ENCODE data around the gene RAD52. TPM values are rescaled to one million over a fixed set of nuclear protein-coding genes. Genes with fewer than 3 reads are reported as not detected.

The RAD52 gene
- total RNA-seq, 1 experiment from 2014 or later: 53.9 TPM

GRCh38 chr12:981961-982360 is 32.5 kb upstream of the RAD52 start:
- no peak overlapping the region for H3K4me3 ChIP-seq (ENCODE audit: low read depth, low read length)
- no peaks in the 10 kb centered on the region for H3K27me3 Mint-ChIP-seq (ENCODE audit: insufficient read depth, unreplicated experiment)
- no peaks in the 10 kb centered on the region for H3K9me3 Mint-ChIP-seq (ENCODE audit: unreplicated experiment)
- ChIA-PET POLR2A (no interaction called here), CTCF (interaction anchor here (0.6 to 1.2 kb wide), 2 partner anchors 9 to 111 kb away, joined by 3 to 4 read pairs; partner anchors contain the start of gene ERC1)
- H3K36me3 ChIP-seq (ENCODE audit: control insufficient read depth, insufficient read depth, low read length): no peaks in the 10 kb centered on the region
- H3K4me1 ChIP-seq: no peaks in the 10 kb centered on the region
- intact Hi-C loops (cut with micrococcal nuclease; ENCODE audit: unreplicated experiment): no loop called here
- H3K4me3 Mint-ChIP-seq (ENCODE audit: unreplicated experiment): no peak overlapping the region
- no peaks in the 10 kb centered on the region for H3K27me3 ChIP-seq (replicated peaks; ENCODE audit: control insufficient read depth, insufficient read depth, low read length)
- DNase-seq: no peak
- no peak for TF ChIP-seq CTCF (IDR thresholded peaks at IDR 0.05; ENCODE audit: insufficient read depth in 1 of 2, low read depth in 1 of 2, low read length in 1 of 2, severe bottlenecking in 1 of 2, unreplicated experiment in 1 of 2)
- no peaks in the 10 kb centered on the region for H3K36me3 Mint-ChIP-seq (ENCODE audit: insufficient read depth, unreplicated experiment)
- BruUV-seq (replicated peaks): no TSS peak
- no peak overlapping the region for H3K27ac Mint-ChIP-seq (ENCODE audit: unreplicated experiment)
- H3K9me3 ChIP-seq: no peaks in the 10 kb centered on the region
- H3K4me1 Mint-ChIP-seq (ENCODE audit: low read depth, unreplicated experiment): no peaks in the 10 kb centered on the region

DNA sequence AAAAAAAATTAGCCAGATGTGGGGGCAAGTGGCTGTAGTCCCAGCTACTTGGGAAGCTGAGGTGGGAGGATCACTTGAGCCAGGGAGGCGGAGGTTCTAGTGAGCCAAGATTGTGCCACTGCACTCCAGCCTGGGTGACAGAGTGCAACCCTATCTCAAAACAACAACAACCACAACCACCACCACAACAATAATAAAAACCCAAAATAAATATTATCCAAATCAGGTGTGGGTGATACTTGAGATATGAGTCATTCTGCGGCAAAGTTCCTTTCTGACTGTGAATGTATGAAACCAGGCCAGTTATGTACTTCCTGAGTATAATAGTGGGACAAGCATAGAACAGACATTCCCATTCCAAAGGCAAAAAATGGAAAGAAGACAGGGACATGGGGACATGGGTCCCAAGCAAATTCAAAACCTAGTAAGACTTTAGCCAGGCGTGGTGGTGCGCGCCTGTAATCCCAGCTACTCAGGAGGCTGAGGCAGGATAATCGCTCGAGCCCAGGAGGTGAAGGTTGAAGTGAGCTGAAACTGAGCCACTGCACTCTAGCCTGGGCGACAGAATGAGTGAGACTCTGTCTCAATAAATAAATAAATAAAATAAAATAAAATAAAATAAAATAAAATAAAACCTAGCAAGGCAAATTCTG is 31.8 kb upstream of the RAD52 start:
- Histone ChIP-seq H3K4me1 (no peaks in the 10 kb centered on the region), H3K27me3 (replicated peaks; ENCODE audit: control insufficient read depth, insufficient read depth, low read length) (no peaks in the 10 kb centered on the region), H3K4me3 (ENCODE audit: low read depth, low read length) (no peak overlapping the region), H3K9me3 (no peaks in the 10 kb centered on the region), H3K36me3 (ENCODE audit: control insufficient read depth, insufficient read depth, low read length) (no peaks in the 10 kb centered on the region)
- no TSS peak for BruUV-seq (replicated peaks)
- CTCF ChIA-PET: interaction anchor here (1.0 to 1.2 kb wide), 2 partner anchors 112 kb away, joined by 3 to 4 read pairs; no protein-coding TSS in a partner anchor
- intact Hi-C loops (cut with micrococcal nuclease; ENCODE audit: unreplicated experiment): no loop called here
- POLR2A ChIA-PET: interaction anchor here (0.6 kb wide), 1 partner anchor 94 kb away, joined by 4 read pairs; no protein-coding TSS in a partner anchor
- Mint-ChIP-seq H3K4me1 (ENCODE audit: low read depth, unreplicated experiment) (no peaks in the 10 kb centered on the region), H3K27me3 (ENCODE audit: insufficient read depth, unreplicated experiment) (no peaks in the 10 kb centered on the region), H3K27ac (ENCODE audit: unreplicated experiment) (no peak overlapping the region), H3K36me3 (ENCODE audit: insufficient read depth, unreplicated experiment) (no peaks in the 10 kb centered on the region), H3K9me3 (ENCODE audit: unreplicated experiment) (no peaks in the 10 kb centered on the region), H3K4me3 (ENCODE audit: unreplicated experiment) (no peak overlapping the region)
- no peak for DNase-seq
- TF ChIP-seq CTCF (IDR thresholded peaks at IDR 0.05; ENCODE audit: insufficient read depth in 1 of 2, low read depth in 1 of 2, low read length in 1 of 2, severe bottlenecking in 1 of 2, unreplicated experiment in 1 of 2): no peak

DNA sequence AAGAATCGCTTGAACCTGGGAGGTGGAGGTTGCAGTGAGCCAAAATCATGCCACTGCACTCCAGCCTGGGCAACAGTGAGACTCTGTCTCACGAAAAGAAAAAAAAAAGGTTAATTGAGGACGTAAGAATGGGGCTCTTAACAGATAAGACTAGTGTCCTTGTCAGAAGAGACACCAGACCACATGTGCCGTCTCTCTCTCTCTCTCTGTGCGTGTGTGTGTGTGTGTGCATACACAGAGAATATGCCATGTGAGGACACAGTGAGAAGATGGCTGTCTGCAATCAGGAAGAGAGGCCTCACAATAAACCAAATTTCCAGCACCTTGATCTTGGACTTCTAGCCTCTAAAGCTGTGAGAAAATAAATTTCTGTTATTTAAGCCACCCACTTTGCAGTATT is 29.9 kb upstream of the RAD52 start:
- no peaks in the 10 kb centered on the region for H3K4me1 Mint-ChIP-seq (ENCODE audit: low read depth, unreplicated experiment)
- H3K27ac Mint-ChIP-seq (ENCODE audit: unreplicated experiment): no peak overlapping the region
- H3K36me3 Mint-ChIP-seq (ENCODE audit: insufficient read depth, unreplicated experiment): no peaks in the 10 kb centered on the region
- Histone ChIP-seq H3K4me3 (ENCODE audit: low read depth, low read length) (no peak overlapping the region), H3K36me3 (ENCODE audit: control insufficient read depth, insufficient read depth, low read length) (no peaks in the 10 kb centered on the region), H3K9me3 (no peaks in the 10 kb centered on the region), H3K4me1 (no peaks in the 10 kb centered on the region), H3K27me3 (replicated peaks; ENCODE audit: control insufficient read depth, insufficient read depth, low read length) (no peaks in the 10 kb centered on the region)
- H3K4me3 Mint-ChIP-seq (ENCODE audit: unreplicated experiment): no peak overlapping the region
- no peak for DNase-seq
- no peaks in the 10 kb centered on the region for H3K9me3 Mint-ChIP-seq (ENCODE audit: unreplicated experiment)
- CTCF ChIA-PET: no interaction called here
- no peaks in the 10 kb centered on the region for H3K27me3 Mint-ChIP-seq (ENCODE audit: insufficient read depth, unreplicated experiment)
- BruUV-seq (replicated peaks): no TSS peak
- intact Hi-C loops (cut with micrococcal nuclease; ENCODE audit: unreplicated experiment): no loop called here
- POLR2A ChIA-PET: no interaction called here
- TF ChIP-seq CTCF (IDR thresholded peaks at IDR 0.05; ENCODE audit: insufficient read depth in 1 of 2, low read depth in 1 of 2, low read length in 1 of 2, severe bottlenecking in 1 of 2, unreplicated experiment in 1 of 2): no peak
